Nephron progenitor cell (in vitro differentiated cells): ENCODE data around the gene NR2E1.
A peak's percentile ranks its signal among the peaks of the same experiment; 100 is the strongest.

Experiments
- DNase-seq: peaks from one replicate; pipeline ENCODE4 v3.0.0; 2021
- H3K27ac Mint-ChIP-seq: 2 replicates; pipeline ENCODE4 v1.8.0; 2021; ENCODE audit warnings: mild to moderate bottlenecking, moderate library complexity, mixed read lengths
- H3K27me3 Mint-ChIP-seq: 2 replicates; pipeline ENCODE4 v1.8.0; 2021; ENCODE audit warnings: mild to moderate bottlenecking, low read depth, mixed read lengths; ENCODE audit not compliant: poor library complexity
- H3K36me3 Mint-ChIP-seq: 2 replicates; pipeline ENCODE4 v1.8.0; 2021; ENCODE audit warnings: low read depth, mixed read lengths
- H3K4me1 Mint-ChIP-seq: 2 replicates; pipeline ENCODE4 v1.8.0; 2021; ENCODE audit warnings: mixed read lengths
- H3K4me3 Mint-ChIP-seq: 2 replicates; pipeline ENCODE4 v1.8.0; 2021; ENCODE audit warnings: mild to moderate bottlenecking, moderate library complexity, mixed read lengths
- H3K9me3 Mint-ChIP-seq: 2 replicates; pipeline ENCODE4 v1.8.0; 2021; ENCODE audit warnings: mild to moderate bottlenecking, moderate library complexity, mixed read lengths
- CTCF ChIP-seq: fragments of 200-600 bp; sonication (generic); IDR thresholded peaks from 2 replicates; pipeline ENCODE4 v1.5.0; 2021; ENCODE audit warnings: antibody characterized with exemption

Gene NR2E1

GRCh38 chr6:108127056-108127455 lies 38.8 kb upstream of the NR2E1 start:
- peaks cover 9% of the 10 kb centered on the region for H3K4me1 Mint-ChIP-seq

GRCh38 chr6:108127826-108128225 lies 38.0 kb upstream of the NR2E1 start:
- Mint-ChIP-seq H3K27me3 (peaks cover 97% of the 10 kb centered on the region), H3K4me1 (peaks cover 9% of the 10 kb centered on the region), H3K4me3 (no peak overlapping the region), H3K36me3 (no peaks in the 10 kb centered on the region), H3K27ac (no peak overlapping the region), H3K9me3 (peaks cover 4% of the 10 kb centered on the region)
- TF ChIP-seq CTCF: no peak
- DNase-seq: no peak

More at GRCh38 chr6:108127056-108127455, 38.8 kb upstream of the NR2E1 start:
- no peaks in the 10 kb centered on the region for H3K36me3 Mint-ChIP-seq
- H3K9me3 Mint-ChIP-seq: peaks cover 4% of the 10 kb centered on the region
- no peak for DNase-seq
- no peak overlapping the region for H3K27ac Mint-ChIP-seq
- H3K27me3 Mint-ChIP-seq: peaks cover 97% of the 10 kb centered on the region
- no peak for TF ChIP-seq CTCF
- H3K4me3 Mint-ChIP-seq: no peak overlapping the region

GRCh38 chr6:108130262-108130661 lies 35.6 kb upstream of the NR2E1 start:
- no peak for TF ChIP-seq CTCF
- no peak overlapping the region for H3K4me3 Mint-ChIP-seq
- no peaks in the 10 kb centered on the region for H3K9me3 Mint-ChIP-seq
- peaks cover 16% of the 10 kb centered on the region for H3K4me1 Mint-ChIP-seq
- no peak overlapping the region for H3K27ac Mint-ChIP-seq
- H3K36me3 Mint-ChIP-seq: no peaks in the 10 kb centered on the region
- DNase-seq: no peak
- H3K27me3 Mint-ChIP-seq: peaks cover 96% of the 10 kb centered on the region

- Mint-ChIP-seq H3K4me1 (peaks cover 16% of the 10 kb centered on the region), H3K36me3 (no peaks in the 10 kb centered on the region), H3K4me3 (peak overlapping the region; percentile 69), H3K27ac (no peak overlapping the region), H3K9me3 (no peaks in the 10 kb centered on the region), H3K27me3 (peaks cover 90% of the 10 kb centered on the region)
- no peak for TF ChIP-seq CTCF
- no peak for DNase-seq
Measured at GRCh38 chr6:108132863-108133262, 33.0 kb upstream of the NR2E1 start.

GRCh38 chr6:108133594-108134179 lies 32.1 kb upstream of the NR2E1 start:
- H3K27ac Mint-ChIP-seq: no peak overlapping the region
- no peaks in the 10 kb centered on the region for H3K9me3 Mint-ChIP-seq
- no peak for TF ChIP-seq CTCF
- DNase-seq: peak; percentile 85
- H3K27me3 Mint-ChIP-seq: peaks cover 88% of the 10 kb centered on the region
- H3K36me3 Mint-ChIP-seq: no peaks in the 10 kb centered on the region
- peaks cover 16% of the 10 kb centered on the region for H3K4me1 Mint-ChIP-seq
- H3K4me3 Mint-ChIP-seq: peak overlapping the region; percentile 81
